K562 (cell line): ENCODE results near the gene ADGRG1. TPM values are rescaled to one million over a fixed set of nuclear protein-coding genes. Genes with fewer than 3 reads are reported as not detected.

Experiments
- CGGBP1 ChIP-seq: fragments of 250-450 bp; sonication (Bioruptor Pico); IDR thresholded peaks from 2 replicates; pipeline ENCODE4 v1.9.0; 2021; ENCODE audit warnings: mild to moderate bottlenecking
- E2F8 ChIP-seq: fragments of 450-650 bp; IDR thresholded peaks from 2 replicates; pipeline ENCODE4 v1.7.1; 2018; ENCODE audit warnings: mild to moderate bottlenecking, low read depth; ENCODE audit not compliant: partially characterized antibody
- HES1 ChIP-seq: fragments of 450-650 bp; IDR thresholded peaks from 2 replicates; pipeline ENCODE4 v1.6.1; 2016; ENCODE audit warnings: low read depth, mild to moderate bottlenecking, moderate library complexity
- HMG20B ChIP-seq: fragments of 250-450 bp; sonication (Bioruptor Pico); IDR thresholded peaks from 2 replicates; pipeline ENCODE4 v1.5.0; 2021; ENCODE audit warnings: mild to moderate bottlenecking
- MEF2D ChIP-seq: conservative IDR thresholded peaks from 2 replicates; pipeline ENCODE4 v1.6.1; 2016; ENCODE audit warnings: low read depth, missing genetic modification characterization, missing compliant biosample characterization
- ZBTB7A ChIP-seq: IDR thresholded peaks from 2 replicates; pipeline ENCODE4 v1.6.1; 2011; ENCODE audit warnings: low read depth, mild to moderate bottlenecking, low read length, moderate library complexity, borderline replicate concordance; ENCODE audit not compliant: control insufficient read depth
- ZNF41 ChIP-seq: fragments of 250-450 bp; sonication (Bioruptor Pico); conservative IDR thresholded peaks from 2 replicates; pipeline ENCODE4 v1.4.0; 2020; ENCODE audit warnings: mild to moderate bottlenecking
- ZNF695 ChIP-seq: fragments of 450-650 bp; formaldehyde crosslinking; IDR thresholded peaks from 2 replicates; pipeline ENCODE4 v1.4.0; 2020; ENCODE audit warnings: mild to moderate bottlenecking, moderate library complexity
- polyA plus RNA-seq, 8 experiments: library from polyadenylated mRNA; depleted of rRNA in 4 of 8; stranded (reverse) in 5 of 8; unstranded in 3 of 8; fragments of >200 nt; fragmentation: Nextera tagmentation in 2 of 8; fragmentation: Illumina TruSeq in 1 of 8; extraction: Ambion mirVana in 2 of 8; extraction: Trizol in 1 of 8; gene quantifications; 2 replicates each; pipeline versions ENCODE4 v1.2.1 to v1.2.3, GENCODE V29; 2011 to 2014; ENCODE audit warnings: inconsistent platforms in 1 of 8, missing spikeins in 1 of 8
- total RNA-seq, 7 experiments: library from RNA; depleted of rRNA in 6 of 7; stranded (reverse); fragments of >200 nt in 6 of 7; fragmentation: Illumina TruSeq in 2 of 7; extraction: Trizol in 2 of 7; gene quantifications; 2 replicates each; pipeline versions ENCODE4 v1.2.1 to v1.2.3, GENCODE V29; 2011 to 2021; ENCODE audit warnings: low replicate concordance in 1 of 7

Gene ADGRG1
- total and polyA plus RNA-seq, 9 of the 15 experiments (the other 6 are each of a cell fraction or from before 2014, with no cell fraction given): 0.04 to 0.31 (median 0.16) TPM; not detected in 6

GRCh38 chr16:57643147-57643874, 14.9 kb downstream of the ADGRG1 start (continued):
- TF ChIP-seq HES1 (no peak), ZNF695 (CRISPR knock-in tag) (no peak), ZNF41 (CRISPR knock-in tag) (no peak), MEF2D (tag) (no peak), E2F8 (no peak), HMG20B (CRISPR knock-in tag) (no peak), CGGBP1 (CRISPR knock-in tag) (no peak), ZBTB7A (no peak)
- TF ChIP-seq, all 486 proteins: peak for 0
